K562 (cell line): Measurements from ENCODE around the gene LVRN. TPM values are rescaled to one million over a fixed set of nuclear protein-coding genes. Genes with fewer than 3 reads are reported as not detected.

ENCODE experiments used
- ATAC-seq: fragments of 200-7000 bp; cut with Tn5 transposase; 3 replicates; pipeline ENCODE4 v1.9.1; 2020; ENCODE audit warnings: moderate library complexity
- BruUV-seq: library from RNA; stranded (reverse); fragments of 400-500 nt; replicated peaks from 2 replicates; lab custom pipeline; 2021; lab: Mats Ljungman, UMichigan
- CTCF ChIA-PET: fragments of 300-600 bp; formaldehyde crosslinking; extraction: SDS; loops from one replicate; lab custom pipeline; 2021; ENCODE audit warnings: low intra/inter-chr PET ratio; lab: Yijun Ruan, JAX
- POLR2A ChIA-PET: fragments of 300-600, 350-650 bp; sonication (Branson Sonifier 250); formaldehyde crosslinking; extraction: SDS; loops from one replicate; lab custom pipeline; 2021; ENCODE audit warnings: antibody characterized with exemption, inconsistent platforms; lab: Yijun Ruan, JAX
- DNase-seq, 4 experiments: peaks; one replicate each; pipeline versions ENCODE4 v3.0.0 to v3.0.0-alpha.2; 2011 to 2018; ENCODE audit warnings: low spot score in 3 of 4, mixed read lengths in 3 of 4; ENCODE audit errors: extremely low read depth in 1 of 4
- FAIRE-seq: peaks from 2 replicates; lab custom pipeline; 2011; peaks lifted over from hg19 to GRCh38; lab: Jason Lieb, UNC
- H2AFZ ChIP-seq: 2 replicates; pipeline ENCODE4 v1.6.0; 2011; ENCODE audit warnings: low read depth, low read length, control low read depth, inconsistent platforms
- H3K27ac ChIP-seq: fragments of 200-600 bp; 3 replicates; pipeline ENCODE4 v1.8.0; 2011; ENCODE audit warnings: low read depth, mild to moderate bottlenecking, control low read depth, inconsistent platforms, low read length, moderate library complexity, mixed read lengths; ENCODE audit errors: extremely low read depth
- H3K27me3 ChIP-seq, 2 experiments: fragments of 300-600 bp in 1 of 2; 2 replicates in 1 of 2; 3 replicates in 1 of 2; pipeline versions ENCODE4 v1.6.0 to v1.8.0; 2011; ENCODE audit warnings: inconsistent platforms in 2 of 2, low read length in 2 of 2, mild to moderate bottlenecking in 1 of 2, mixed read lengths in 1 of 2, moderate library complexity in 1 of 2; ENCODE audit not compliant: control insufficient read depth in 2 of 2, insufficient read depth in 2 of 2
- H3K36me3 ChIP-seq: fragments of 300-600 bp; 3 replicates; pipeline ENCODE4 v1.8.0; 2011; ENCODE audit warnings: mild to moderate bottlenecking, low read length, inconsistent platforms; ENCODE audit not compliant: control insufficient read depth, insufficient read depth
- H3K4me1 ChIP-seq, 2 experiments: fragments of 200-600 bp in 1 of 2; replicated peaks in 1 of 2; 2 replicates in 1 of 2; 3 replicates in 1 of 2; pipeline versions ENCODE4 v1.5.1 to v1.8.0; 2011; ENCODE audit warnings: inconsistent platforms in 2 of 2, low read length in 2 of 2, mild to moderate bottlenecking in 1 of 2, mixed read lengths in 1 of 2, moderate library complexity in 1 of 2; ENCODE audit not compliant: control insufficient read depth in 2 of 2, insufficient read depth in 2 of 2
- H3K4me2 ChIP-seq: 2 replicates; pipeline ENCODE4 v1.6.1; 2011; ENCODE audit warnings: low read length, control low read depth, inconsistent platforms, mixed read lengths; ENCODE audit not compliant: insufficient read depth
- H3K4me3 ChIP-seq: fragments of 200-600 bp; sonication (generic), shearing (Covaris generic); 2 replicates; pipeline ENCODE4 v1.5.1; 2016; ENCODE audit warnings: control low read depth, inconsistent platforms
- H3K79me2 ChIP-seq: fragments of 200-600 bp; 3 replicates; pipeline ENCODE4 v1.8.0; 2011; ENCODE audit warnings: low read length, inconsistent platforms; ENCODE audit not compliant: control insufficient read depth, insufficient read depth
- H3K9ac ChIP-seq, 2 experiments: 2 replicates each; pipeline versions ENCODE4 v1.6.0 to v1.6.1; 2011; ENCODE audit warnings: low read depth in 2 of 2, low read length in 2 of 2, control low read depth in 1 of 2, inconsistent platforms in 1 of 2, mild to moderate bottlenecking in 1 of 2, mixed read lengths in 1 of 2; ENCODE audit not compliant: insufficient read depth in 1 of 2
- H3K9me1 ChIP-seq: one replicate; pipeline ENCODE4 v1.6.0; 2011; ENCODE audit warnings: inconsistent platforms, mild to moderate bottlenecking, low read length, moderate library complexity; ENCODE audit not compliant: control insufficient read depth, insufficient read depth
- H3K9me3 ChIP-seq: replicated peaks from 2 replicates; pipeline ENCODE4 v1.5.1; 2011; ENCODE audit warnings: low read depth, low read length, inconsistent platforms; ENCODE audit not compliant: control insufficient read depth, insufficient read depth
- H4K20me1 ChIP-seq: replicated peaks from 2 replicates; pipeline ENCODE4 v1.6.1; 2011; ENCODE audit warnings: low read length, inconsistent platforms, mixed read lengths; ENCODE audit not compliant: control insufficient read depth, insufficient read depth
- BACH1 ChIP-seq: fragments of 200-800 bp; sonication (Bioruptor generic); IDR thresholded peaks from 2 replicates; pipeline ENCODE4 v1.6.1; 2016; ENCODE audit warnings: missing genetic modification characterization, missing compliant biosample characterization
- ETV5 ChIP-seq: sonication (generic); formaldehyde crosslinking; IDR thresholded peaks from 2 replicates; pipeline ENCODE4 v1.4.0; 2020; ENCODE audit warnings: low read depth, mild to moderate bottlenecking, missing genetic modification reagents
- GATAD2B ChIP-seq: fragments of 450-650 bp; IDR thresholded peaks from 2 replicates; pipeline ENCODE4 v1.6.1; 2017; ENCODE audit warnings: mild to moderate bottlenecking, borderline replicate concordance
- HNRNPK ChIP-seq: fragments of 200-400 bp; formaldehyde crosslinking; IDR thresholded peaks from one replicate; pipeline ENCODE4 v1.6.1; 2018; ENCODE audit warnings: mild to moderate bottlenecking, low read depth, low read length; ENCODE audit not compliant: poor library complexity, severe bottlenecking
- JUNB ChIP-seq: fragments of 450-650 bp; formaldehyde crosslinking; conservative IDR thresholded peaks from 2 replicates; pipeline ENCODE4 v1.4.0; 2020; ENCODE audit warnings: mild to moderate bottlenecking
- SFPQ ChIP-seq: fragments of 200-400 bp; formaldehyde crosslinking; IDR thresholded peaks from 2 replicates; pipeline ENCODE4 v1.6.1; 2017; ENCODE audit warnings: mild to moderate bottlenecking, low read depth, low read length, moderate library complexity
- SMARCE1 ChIP-seq: fragments of 450-650 bp; IDR thresholded peaks from 2 replicates; pipeline ENCODE4 v1.7.1; 2016; ENCODE audit warnings: mild to moderate bottlenecking
- TFAM ChIP-seq: fragments of 250-450 bp; sonication (Bioruptor Pico); conservative IDR thresholded peaks from 2 replicates; pipeline ENCODE4 v1.5.0; 2021; ENCODE audit warnings: mild to moderate bottlenecking, moderate library complexity
- ZBTB49 ChIP-seq: sonication (generic); formaldehyde crosslinking; IDR thresholded peaks from 2 replicates; pipeline ENCODE4 v1.8.0; 2022; ENCODE audit warnings: missing genetic modification reagents, mild to moderate bottlenecking, borderline replicate concordance
- ZMIZ1 ChIP-seq, 2 experiments: fragments of 150-350 bp in 1 of 2; IDR thresholded peaks; 2 replicates each; pipeline ENCODE4 v1.6.1; 2012 to 2016; ENCODE audit warnings: low read depth in 2 of 2, low read length in 2 of 2, mild to moderate bottlenecking in 1 of 2, moderate library complexity in 1 of 2
- ZNF354B ChIP-seq: fragments of 250-450 bp; sonication (Bioruptor Pico); IDR thresholded peaks from 2 replicates; pipeline ENCODE4 v1.4.0; 2020
- ZNF398 ChIP-seq: fragments of 250-450 bp; sonication (Bioruptor Pico); IDR thresholded peaks from 2 replicates; pipeline ENCODE4 v1.8.0; 2021; ENCODE audit warnings: moderate library complexity, mild to moderate bottlenecking, inconsistent platforms
- ZNF830 ChIP-seq: fragments of 250-450 bp; sonication (Bioruptor Pico); IDR thresholded peaks from 2 replicates; pipeline ENCODE4 v1.5.0; 2021; ENCODE audit warnings: mild to moderate bottlenecking
- WGBS: fragments of 100-300 bp; shearing (Covaris generic); methylation state at CpG from one replicate; pipeline ENCODE4 v1.1.6; 2016; ENCODE audit warnings: low coverage, mixed read lengths; ENCODE audit not compliant: insufficient coverage; ENCODE audit errors: missing lambda C conversion rate; 5-methylcytosine and 5-hydroxymethylcytosine counted together
- in situ Hi-C: fragments of 300-500 bp; cut with MboI; formaldehyde crosslinking; loops from 4 replicates; pipeline ENCODE4 v1.15.0; 2018; ENCODE audit warnings: inconsistent platforms, mixed read lengths
- intact Hi-C: fragments of 100-400 bp; cut with micrococcal nuclease; formaldehyde crosslinking; loops from 2 replicates; pipeline ENCODE4 v1.14.2; 2022
- polyA plus RNA-seq, 8 experiments: library from polyadenylated mRNA; depleted of rRNA in 4 of 8; stranded (reverse) in 5 of 8; unstranded in 3 of 8; fragments of >200 nt; fragmentation: Nextera tagmentation in 2 of 8; fragmentation: Illumina TruSeq in 1 of 8; extraction: Ambion mirVana in 2 of 8; extraction: Trizol in 1 of 8; gene quantifications; 2 replicates each; pipeline versions ENCODE4 v1.2.1 to v1.2.3, GENCODE V29; 2011 to 2014; ENCODE audit warnings: inconsistent platforms in 1 of 8, missing spikeins in 1 of 8
- total RNA-seq, 7 experiments: library from RNA; depleted of rRNA in 6 of 7; stranded (reverse); fragments of >200 nt in 6 of 7; fragmentation: Illumina TruSeq in 2 of 7; extraction: Trizol in 2 of 7; gene quantifications; 2 replicates each; pipeline versions ENCODE4 v1.2.1 to v1.2.3, GENCODE V29; 2011 to 2021; ENCODE audit warnings: low replicate concordance in 1 of 7

The LVRN gene
- total and polyA plus RNA-seq, 9 of the 15 experiments (the other 6 are each of a cell fraction or from before 2014, with no cell fraction given), result 2.6 to 5.3 (median 4.1) TPM

GRCh38 chr5:116032991-116033390, 70.7 kb downstream of the LVRN start:
- H4K20me1 ChIP-seq, result no peaks in the 10 kb centered on the region
- H3K27ac ChIP-seq, result no peak overlapping the region
- CTCF ChIA-PET, result interaction anchor here (0.8 kb wide), 1 partner anchor 145 kb away, joined by 3 read pairs; no protein-coding TSS in a partner anchor
- no peak overlapping the region for H3K4me3 ChIP-seq
- no peaks in the 10 kb centered on the region for H3K4me1 ChIP-seq
- H2AFZ ChIP-seq, result no peak overlapping the region
- no peak overlapping the region for H3K9ac ChIP-seq
- POLR2A ChIA-PET, result interaction anchor here (0.8 kb wide), 2 partner anchors 8 to 10 kb away, joined by 3 read pairs; no protein-coding TSS in a partner anchor
- H3K79me2 ChIP-seq, result no peaks in the 10 kb centered on the region
- FAIRE-seq, result no peak
- H3K9me3 ChIP-seq, result no peaks in the 10 kb centered on the region
- H3K36me3 ChIP-seq, result no peaks in the 10 kb centered on the region
- in situ Hi-C loops, result no loop called here
- WGBS, result 13% methylated on average over 3 of the region's 3 CpGs
- no TSS peak for BruUV-seq
- no peaks in the 10 kb centered on the region for H3K27me3 ChIP-seq
- H3K9me1 ChIP-seq, result no peaks in the 10 kb centered on the region
- no peak for DNase-seq
- ATAC-seq, result no peak
- H3K4me2 ChIP-seq, result no peak overlapping the region
- intact Hi-C loops, result loop anchor here (1.0 to 10.0 kb wide), 2 partner anchors 145 to 198 kb away; no protein-coding TSS in a partner anchor
- TF ChIP-seq ZNF830 (CRISPR knock-in tag) (no peak), TFAM (CRISPR knock-in tag) (no peak), ZMIZ1 (IDR thresholded peaks at IDR 0.05; ENCODE audit: low read depth in 2 of 2, low read length in 2 of 2) (no peak), BACH1 (tag) (no peak), SMARCE1 (no peak), ZNF354B (CRISPR knock-in tag) (no peak), HNRNPK (no peak), GATAD2B (no peak), ZBTB49 (no peak), ZNF398 (CRISPR knock-in tag) (no peak), ETV5 (CRISPR knock-in tag) (no peak), SFPQ (no peak), JUNB (no peak)
